Mesenchymal stem cell (in vitro differentiated cells and primary cell): Measurements from ENCODE around the gene PPFIA4.

ENCODE experiments used
- DNase-seq: peaks from one replicate; pipeline ENCODE4 v3.0.0-alpha.2; 2013
- H2AFZ ChIP-seq: one replicate; pipeline ENCODE4 v1.6.1; 2013; ENCODE audit warnings: low read depth, mild to moderate bottlenecking, control low read depth, inconsistent platforms, low read length, moderate library complexity
- H2AK5ac ChIP-seq: 2 replicates; pipeline ENCODE4 v1.6.1; 2013; ENCODE audit warnings: low read length, moderate library complexity, mild to moderate bottlenecking, inconsistent platforms; ENCODE audit not compliant: severe bottlenecking
- H2BK120ac ChIP-seq: one replicate; pipeline ENCODE4 v1.6.1; 2013; ENCODE audit warnings: low read depth, mild to moderate bottlenecking, inconsistent platforms, low read length, moderate library complexity
- H2BK12ac ChIP-seq, 2 experiments: one replicate each; pipeline ENCODE4 v1.6.1; 2013; ENCODE audit warnings: inconsistent platforms in 2 of 2, low read length in 2 of 2, mild to moderate bottlenecking in 2 of 2, moderate library complexity in 2 of 2, control low read depth in 1 of 2
- H2BK15ac ChIP-seq: one replicate; pipeline ENCODE4 v1.6.1; 2013; ENCODE audit warnings: mild to moderate bottlenecking, low read depth, inconsistent platforms; ENCODE audit not compliant: poor library complexity, severe bottlenecking
- H2BK5ac ChIP-seq: 2 replicates; pipeline ENCODE4 v1.6.1; 2013; ENCODE audit warnings: low read depth, mild to moderate bottlenecking, low read length, control low read depth, inconsistent platforms; ENCODE audit not compliant: poor library complexity, severe bottlenecking
- H3K14ac ChIP-seq, 2 experiments: one replicate each; pipeline ENCODE4 v1.6.1; 2013; ENCODE audit warnings: inconsistent platforms in 2 of 2, low read length in 2 of 2, control low read depth in 1 of 2, mild to moderate bottlenecking in 1 of 2, moderate library complexity in 1 of 2
- H3K18ac ChIP-seq, 2 experiments: one replicate each; pipeline ENCODE4 v1.6.1; 2013; ENCODE audit warnings: inconsistent platforms in 2 of 2, low read length in 2 of 2, control low read depth in 1 of 2, low read depth in 1 of 2, mild to moderate bottlenecking in 1 of 2
- H3K23ac ChIP-seq, 2 experiments: one replicate each; pipeline ENCODE4 v1.6.1; 2013; ENCODE audit warnings: inconsistent platforms in 2 of 2, low read length in 2 of 2, mild to moderate bottlenecking in 2 of 2, moderate library complexity in 2 of 2, control low read depth in 1 of 2
- H3K27ac ChIP-seq: 2 replicates; pipeline ENCODE4 v1.5.1; 2013; ENCODE audit warnings: mild to moderate bottlenecking, moderate library complexity, low read length, control low read depth, inconsistent platforms; ENCODE audit not compliant: poor library complexity, severe bottlenecking
- H3K27me3 ChIP-seq, 2 experiments: 2 replicates each; pipeline versions ENCODE4 v1.6.1 to v1.7.0; 2013; ENCODE audit warnings: low read length in 2 of 2, mild to moderate bottlenecking in 2 of 2, moderate library complexity in 2 of 2, control low read depth in 1 of 2, inconsistent platforms in 1 of 2; ENCODE audit not compliant: control insufficient read depth in 1 of 2, insufficient read depth in 1 of 2
- H3K36me3 ChIP-seq, 2 experiments: 2 replicates each; pipeline versions ENCODE4 v1.6.1 to v1.7.0; 2013; ENCODE audit warnings: low read length in 2 of 2, control low read depth in 1 of 2, inconsistent platforms in 1 of 2, low read depth in 1 of 2, mild to moderate bottlenecking in 1 of 2; ENCODE audit not compliant: insufficient read depth in 2 of 2, control insufficient read depth in 1 of 2
- H3K4ac ChIP-seq, 2 experiments: one replicate each; pipeline ENCODE4 v1.6.1; 2013; ENCODE audit warnings: inconsistent platforms in 2 of 2, low read length in 2 of 2, mild to moderate bottlenecking in 2 of 2, moderate library complexity in 2 of 2, control low read depth in 1 of 2, low read depth in 1 of 2
- H3K4me1 ChIP-seq: 2 replicates; pipeline ENCODE4 v1.6.1; 2013; ENCODE audit warnings: low read depth, low read length, control low read depth; ENCODE audit not compliant: control insufficient read depth, insufficient read depth
- H3K4me2 ChIP-seq: 2 replicates; pipeline ENCODE4 v1.6.1; 2013; ENCODE audit warnings: low read length, mild to moderate bottlenecking, inconsistent platforms; ENCODE audit not compliant: poor library complexity, severe bottlenecking
- H3K4me3 ChIP-seq, 2 experiments: 2 replicates each; pipeline versions ENCODE4 v1.5.1 to v1.7.0; 2013; ENCODE audit warnings: low read length in 2 of 2, mild to moderate bottlenecking in 2 of 2, control low read depth in 1 of 2, low read depth in 1 of 2; ENCODE audit not compliant: insufficient read depth in 1 of 2
- H3K79me1 ChIP-seq: replicated peaks from 2 replicates; pipeline ENCODE4 v1.6.1; 2013; ENCODE audit warnings: mild to moderate bottlenecking, control low read depth, low read length, inconsistent platforms; ENCODE audit not compliant: poor library complexity, severe bottlenecking
- H3K9ac ChIP-seq: 2 replicates; pipeline ENCODE4 v1.7.0; 2013; ENCODE audit warnings: mild to moderate bottlenecking, low read length, moderate library complexity
- H3K9me3 ChIP-seq: 2 replicates; pipeline ENCODE4 v1.7.0; 2013; ENCODE audit warnings: mild to moderate bottlenecking, low read length; ENCODE audit not compliant: control insufficient read depth
- H4K8ac ChIP-seq: one replicate; pipeline ENCODE4 v1.6.1; 2013; ENCODE audit warnings: inconsistent platforms, mild to moderate bottlenecking, low read length, moderate library complexity
- H4K91ac ChIP-seq: one replicate; pipeline ENCODE4 v1.6.1; 2013; ENCODE audit warnings: mild to moderate bottlenecking, low read length, inconsistent platforms
- WGBS: methylation state at CpG from one replicate; pipeline ENCODE4 v1.1.7; 2013; ENCODE audit warnings: mixed read lengths; 5-methylcytosine and 5-hydroxymethylcytosine counted together

The PPFIA4 gene

GRCh38 chr1:203049576-203050180, 23.4 kb downstream of the PPFIA4 start:
- Histone ChIP-seq H2BK120ac (no peak overlapping the region), H3K36me3 (peaks cover 0 to 55% of the 10 kb centered on the region in 2 experiments), H3K23ac (no peak overlapping the region), H3K9me3 (no peaks in the 10 kb centered on the region), H4K8ac (no peak overlapping the region), H2BK12ac (no peak overlapping the region), H3K4me2 (no peak overlapping the region), H2AK5ac (no peak overlapping the region), H2BK15ac (no peak overlapping the region), H3K27ac (no peak overlapping the region), H3K9ac (no peak overlapping the region), H3K4me1 (peaks cover 10% of the 10 kb centered on the region), H3K18ac (no peak overlapping the region), H3K27me3 (peaks cover 24 to 47% of the 10 kb centered on the region in 2 experiments), H3K4me3 (no peak overlapping the region), H2AFZ (no peak overlapping the region), H4K91ac (no peak overlapping the region), H3K4ac (no peak overlapping the region), H2BK5ac (no peak overlapping the region), H3K79me1 (no peaks in the 10 kb centered on the region), H3K14ac (no peak overlapping the region)
- DNase-seq: no peak
- 87% methylated on average over 14 of the region's 14 CpGs for WGBS

GRCh38 chr1:203050826-203051225, 24.5 kb downstream of the PPFIA4 start:
- Histone ChIP-seq H3K9me3 (no peaks in the 10 kb centered on the region), H3K79me1 (no peaks in the 10 kb centered on the region), H3K4ac (no peak overlapping the region), H3K4me3 (no peak overlapping the region), H3K36me3 (peaks cover 0 to 57% of the 10 kb centered on the region in 2 experiments), H4K91ac (no peak overlapping the region), H3K14ac (no peak overlapping the region), H3K23ac (no peak overlapping the region), H3K27ac (no peak overlapping the region), H3K9ac (no peak overlapping the region), H2AFZ (no peak overlapping the region), H3K4me2 (no peak overlapping the region), H3K4me1 (peaks cover 10% of the 10 kb centered on the region), H2BK5ac (no peak overlapping the region), H2BK120ac (no peak overlapping the region), H3K18ac (no peak overlapping the region), H2BK15ac (no peak overlapping the region), H4K8ac (no peak overlapping the region), H2AK5ac (no peak overlapping the region), H2BK12ac (no peak overlapping the region), H3K27me3 (peaks cover 21 to 43% of the 10 kb centered on the region in 2 experiments)
- DNase-seq: no peak
- 86% methylated on average over 3 of the region's 4 CpGs for WGBS

GRCh38 chr1:203051841-203052324, 25.6 kb downstream of the PPFIA4 start:
- H3K4me1 ChIP-seq: peaks cover 11% of the 10 kb centered on the region
- no peak overlapping the region for H3K27ac ChIP-seq
- H2BK120ac ChIP-seq: no peak overlapping the region
- H3K9ac ChIP-seq: no peak overlapping the region
- H3K18ac ChIP-seq: no peak overlapping the region
- no peaks in the 10 kb centered on the region for H3K79me1 ChIP-seq
- no peak overlapping the region for H2BK15ac ChIP-seq
- H3K4me3 ChIP-seq: no peak overlapping the region
- no peak overlapping the region for H2BK5ac ChIP-seq
- WGBS: 81% methylated on average over 19 of the region's 20 CpGs
- no peak overlapping the region for H3K23ac ChIP-seq
- H2BK12ac ChIP-seq: no peak overlapping the region
- no peak overlapping the region for H2AK5ac ChIP-seq
- DNase-seq: no peak
- no peak overlapping the region for H3K4ac ChIP-seq
- H4K8ac ChIP-seq: no peak overlapping the region
- H4K91ac ChIP-seq: no peak overlapping the region
- peak overlapping the region in 1 of 2 experiments; percentile 1 for H3K14ac ChIP-seq
- H3K9me3 ChIP-seq: no peaks in the 10 kb centered on the region
- H3K27me3 ChIP-seq: peaks cover 21 to 54% of the 10 kb centered on the region in 2 experiments
- no peak overlapping the region for H3K4me2 ChIP-seq
- H2AFZ ChIP-seq: no peak overlapping the region
- peaks cover 0 to 62% of the 10 kb centered on the region in 2 experiments for H3K36me3 ChIP-seq

- no CpG with 5 or more reads among the region's 3 CpGs for WGBS
- no peak for DNase-seq
- H3K4me1 ChIP-seq: peaks cover 8% of the 10 kb centered on the region
Observed at GRCh38 chr1:203052601-203053000, 26.3 kb downstream of the PPFIA4 start.

More at GRCh38 chr1:203052601-203053000, 26.3 kb downstream of the PPFIA4 start:
- Histone ChIP-seq H3K14ac (no peak overlapping the region), H4K91ac (no peak overlapping the region), H3K9ac (no peak overlapping the region), H3K36me3 (peaks cover 0 to 64% of the 10 kb centered on the region in 2 experiments), H3K4me2 (no peak overlapping the region), H3K27me3 (peaks cover 21 to 58% of the 10 kb centered on the region in 2 experiments), H3K18ac (no peak overlapping the region), H2AK5ac (no peak overlapping the region), H2BK12ac (no peak overlapping the region), H2BK5ac (no peak overlapping the region), H4K8ac (no peak overlapping the region), H3K9me3 (no peaks in the 10 kb centered on the region), H3K27ac (no peak overlapping the region), H2AFZ (no peak overlapping the region), H3K79me1 (no peaks in the 10 kb centered on the region), H3K4me3 (no peak overlapping the region), H3K4ac (no peak overlapping the region), H2BK120ac (no peak overlapping the region), H3K23ac (no peak overlapping the region), H2BK15ac (no peak overlapping the region)
